SKM-1 (cell line): ENCODE measurements around the gene IDI2.
"Not testable (repeated sequence)": the region's sequence is repeated elsewhere in the genome, so short reads cannot be mapped to it uniquely, and the experiment has no call there.

ENCODE experiments used
- DNase-seq: peaks from one replicate; lab custom pipeline; 2025; ENCODE audit not compliant: unreplicated experiment; lab: John Stamatoyannopoulos, UW

Gene IDI2

DNA sequence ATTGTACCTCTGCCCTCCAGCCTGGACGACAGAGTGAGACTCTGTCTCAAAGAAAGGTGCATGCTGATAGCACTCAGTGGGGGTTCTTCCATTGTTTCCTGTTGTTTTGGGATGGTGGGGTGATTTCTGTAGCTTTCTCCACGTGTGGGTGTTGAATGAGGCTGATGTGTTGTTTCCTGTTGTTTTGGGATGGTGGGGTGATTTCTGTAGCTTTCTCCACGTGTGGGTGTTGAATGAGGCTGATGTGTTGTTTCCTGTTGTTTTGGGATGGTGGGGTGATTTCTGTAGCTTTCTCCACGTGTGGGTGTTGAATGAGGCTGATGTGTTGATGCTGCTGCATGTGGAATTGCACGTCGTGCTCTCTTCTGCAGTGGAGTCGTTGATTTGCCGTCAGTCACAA is 15.7 kb downstream of the IDI2 start:
- not testable (repeated sequence) for DNase-seq

GRCh38 chr10:1009071-1009494 is 16.6 kb downstream of the IDI2 start:
- no peak for DNase-seq

DNA sequence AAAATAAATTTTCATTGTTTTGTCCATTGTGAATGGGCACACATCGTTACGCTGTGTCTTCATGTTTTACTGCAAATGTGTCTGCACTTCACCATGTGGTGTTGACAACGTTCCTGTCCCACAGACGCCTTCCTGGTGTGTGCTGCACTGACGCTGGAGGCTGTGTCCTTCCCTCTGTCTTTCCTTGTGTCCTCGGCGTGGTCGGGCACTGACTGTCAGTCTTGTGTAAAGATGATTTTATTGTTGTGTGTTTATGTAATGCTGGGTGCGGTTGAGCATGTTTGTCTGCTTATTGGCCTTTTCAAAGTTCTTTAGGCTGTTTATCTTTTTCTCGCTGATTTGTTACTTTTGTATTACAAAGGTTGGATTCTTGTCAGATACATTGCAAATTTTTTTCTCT is 18.1 kb downstream of the IDI2 start:
- no peak for DNase-seq

- no peak for DNase-seq
These were observed 19.1 kb downstream of the IDI2 start for GRCh38 chr10:1006573-1006972.

DNA sequence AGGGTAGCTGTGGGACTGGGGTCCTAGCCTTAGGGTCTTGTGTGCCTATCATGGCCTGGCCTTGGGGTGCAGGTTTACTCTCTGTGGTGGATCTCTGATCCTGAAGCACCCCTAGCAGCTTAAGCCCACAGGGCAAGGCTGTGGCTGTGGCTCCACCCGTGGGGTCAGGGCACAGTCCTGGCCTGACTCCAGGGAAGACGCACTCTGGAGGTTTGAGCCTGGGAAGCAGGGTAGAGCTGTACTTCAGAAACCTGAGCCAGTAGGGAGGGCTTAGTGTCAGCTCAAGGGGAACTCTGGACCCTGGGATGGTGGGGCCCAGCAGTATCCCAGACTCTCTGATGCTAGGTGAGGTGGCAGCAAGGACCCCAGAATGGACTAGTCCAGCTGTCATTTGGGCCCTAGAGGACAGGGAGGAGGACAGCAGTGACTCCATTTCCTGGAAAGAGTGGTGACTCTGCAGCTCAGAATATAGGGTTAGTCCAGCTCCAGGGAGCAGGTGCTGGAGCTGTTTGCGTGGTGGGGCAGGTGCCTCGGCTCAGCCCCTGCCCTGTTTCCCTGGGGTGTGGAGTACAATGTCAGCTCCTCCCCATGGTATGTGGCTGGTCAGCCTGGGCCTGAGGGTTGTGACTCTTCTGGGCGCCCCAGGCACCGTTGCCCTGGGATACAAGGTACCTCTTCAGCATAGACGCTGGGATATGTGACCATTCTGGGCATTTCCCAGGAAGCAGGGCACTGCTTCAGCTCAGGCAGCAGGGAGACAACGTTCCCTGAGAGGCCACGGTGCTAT is 21.6 kb downstream of the IDI2 start:
- no peak for DNase-seq

- DNase-seq = no peak
These were observed 23.1 kb downstream of the IDI2 start for GRCh38 chr10:1002425-1003006.

DNA sequence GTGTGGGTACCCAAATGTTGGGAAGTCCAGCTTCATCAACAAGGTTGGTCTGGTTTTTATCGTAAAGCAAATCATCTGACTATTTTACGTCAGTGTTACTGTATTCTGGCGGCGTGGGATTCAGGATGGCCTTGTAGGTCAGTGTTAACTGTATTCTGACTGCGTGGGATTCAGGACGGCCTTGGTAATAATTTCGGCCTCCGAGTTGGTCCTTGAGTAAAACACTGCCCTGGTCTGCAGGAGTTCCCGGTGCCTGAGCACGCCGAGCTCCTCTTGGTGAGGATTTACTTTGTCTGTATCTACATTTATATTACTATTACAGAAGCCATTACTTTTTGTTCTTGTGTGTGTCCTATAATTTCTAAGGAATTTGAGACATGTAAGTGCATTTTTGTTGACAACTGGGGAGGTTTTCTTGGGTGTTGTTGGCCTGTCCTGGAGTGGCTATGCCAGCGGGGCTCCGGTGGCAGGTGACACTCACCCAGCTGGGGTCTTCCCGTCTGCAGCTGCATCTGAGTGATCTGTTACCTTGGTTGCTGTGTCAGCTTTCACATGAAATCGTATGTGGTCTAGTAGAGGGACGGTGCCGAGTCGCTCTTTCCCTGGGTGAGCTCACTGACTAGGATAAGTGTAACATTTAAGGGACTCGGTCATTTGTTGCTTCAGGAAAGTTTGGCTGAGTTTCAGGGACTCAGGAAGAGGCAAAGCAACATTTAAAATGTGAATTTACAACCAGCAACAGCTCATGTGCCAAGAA is 28.2 kb downstream of the IDI2 start:
- no peak for DNase-seq

DNA sequence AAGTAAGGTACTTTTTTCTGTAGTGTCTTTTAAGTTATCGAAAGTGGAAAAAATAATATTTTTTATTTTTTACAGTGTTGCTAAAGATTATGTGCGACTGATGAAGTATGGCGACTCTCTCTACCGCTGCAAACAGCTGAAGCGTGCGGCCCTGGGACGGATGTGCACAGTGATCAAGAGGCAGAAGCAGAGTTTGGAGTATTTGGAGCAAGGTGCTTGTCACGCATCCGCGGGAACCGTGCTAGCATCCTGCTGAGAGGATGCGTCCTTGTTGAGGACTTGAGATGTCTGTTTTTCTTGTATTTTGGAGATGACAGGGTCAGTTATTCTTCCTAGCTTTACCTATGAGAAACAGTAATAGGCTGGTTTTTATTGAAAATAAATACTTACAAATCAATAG is 29.6 kb downstream of the IDI2 start:
- DNase-seq = no peak

- DNase-seq = no peak
These were observed 30.1 kb downstream of the IDI2 start for GRCh38 chr10:995559-995926.

GRCh38 chr10:994836-995558 is 30.7 kb downstream of the IDI2 start:
- DNase-seq = no peak

- no peak for DNase-seq
These were observed 32.8 kb downstream of the IDI2 start for GRCh38 chr10:992871-993270.

- no peak for DNase-seq
These were observed 33.2 kb downstream of the IDI2 start for GRCh38 chr10:992467-992866.

GRCh38 chr10:990808-991207 is 34.9 kb downstream of the IDI2 start:
- no peak for DNase-seq

- no peak for DNase-seq
These were observed 36.8 kb downstream of the IDI2 start for GRCh38 chr10:988667-989545.

GRCh38 chr10:987870-988666 is 37.6 kb downstream of the IDI2 start, which contains the start of gene GTPBP4:
GTPBP4 (plus strand) TSS chr10:988434; CDS start chr10:988480, 46 bp downstream.
- DNase-seq = peak; percentile 75

DNA sequence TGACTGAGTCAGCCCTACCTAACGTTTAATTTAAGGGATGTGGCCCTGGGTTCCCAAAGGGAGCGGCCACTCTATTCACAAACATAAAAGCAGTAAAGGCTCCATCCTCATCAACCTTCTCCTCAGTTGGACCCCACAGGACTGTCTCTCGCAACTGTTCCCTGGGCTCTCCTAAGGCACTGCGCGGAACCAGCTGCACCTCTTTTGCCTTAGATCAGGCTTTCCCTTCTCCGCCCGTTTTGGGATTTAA is 38.1 kb downstream of the IDI2 start:
- no peak for DNase-seq

GRCh38 chr10:986881-987619 is 38.6 kb downstream of the IDI2 start:
- DNase-seq = no peak

DNA sequence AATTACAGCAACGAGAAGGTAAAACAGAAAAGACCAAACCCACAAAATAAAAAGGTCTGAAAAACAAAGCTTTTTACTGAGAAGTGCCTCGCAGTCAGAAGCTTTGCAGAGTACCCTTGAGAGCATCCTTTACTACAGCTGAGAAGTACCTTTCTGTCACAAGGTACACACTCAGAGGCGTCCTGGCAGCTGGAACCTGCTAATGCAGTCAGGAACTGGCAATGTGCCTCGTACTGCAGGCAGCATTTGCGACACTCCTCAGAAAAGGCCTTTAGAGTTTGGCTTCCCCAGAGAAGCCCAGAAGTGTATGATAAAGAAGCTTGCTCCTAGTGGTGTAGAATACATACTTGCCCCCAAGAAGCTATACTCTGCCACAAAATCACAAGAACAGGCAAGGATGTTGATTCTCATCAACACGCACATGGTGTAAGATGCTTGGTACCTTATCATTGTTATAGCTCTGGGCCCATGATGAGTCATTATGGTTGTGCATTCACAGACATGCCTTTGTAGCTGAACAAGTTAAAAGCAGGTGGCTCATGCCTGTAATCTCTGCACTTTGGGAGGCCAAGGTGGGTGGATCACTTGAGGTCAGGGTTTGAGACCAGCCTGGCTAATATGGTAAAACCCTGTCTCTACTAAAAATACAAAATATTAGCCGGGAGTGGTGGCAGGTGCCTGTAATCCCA is 39.4 kb downstream of the IDI2 start:
- no peak for DNase-seq

GRCh38 chr10:985361-985760 is 40.3 kb downstream of the IDI2 start:
- no peak for DNase-seq
